D341Med (cell line): ENCODE measurements around the gene KLHL26.
"Not testable (repeated sequence)": the region's sequence is repeated elsewhere in the genome, so short reads cannot be mapped to it uniquely, and the experiment has no call there.

ENCODE experiments used
- DNase-seq: peaks from one replicate; pipeline ENCODE4 v3.0.0; 2012; ENCODE audit warnings: low spot score

The KLHL26 gene

DNA sequence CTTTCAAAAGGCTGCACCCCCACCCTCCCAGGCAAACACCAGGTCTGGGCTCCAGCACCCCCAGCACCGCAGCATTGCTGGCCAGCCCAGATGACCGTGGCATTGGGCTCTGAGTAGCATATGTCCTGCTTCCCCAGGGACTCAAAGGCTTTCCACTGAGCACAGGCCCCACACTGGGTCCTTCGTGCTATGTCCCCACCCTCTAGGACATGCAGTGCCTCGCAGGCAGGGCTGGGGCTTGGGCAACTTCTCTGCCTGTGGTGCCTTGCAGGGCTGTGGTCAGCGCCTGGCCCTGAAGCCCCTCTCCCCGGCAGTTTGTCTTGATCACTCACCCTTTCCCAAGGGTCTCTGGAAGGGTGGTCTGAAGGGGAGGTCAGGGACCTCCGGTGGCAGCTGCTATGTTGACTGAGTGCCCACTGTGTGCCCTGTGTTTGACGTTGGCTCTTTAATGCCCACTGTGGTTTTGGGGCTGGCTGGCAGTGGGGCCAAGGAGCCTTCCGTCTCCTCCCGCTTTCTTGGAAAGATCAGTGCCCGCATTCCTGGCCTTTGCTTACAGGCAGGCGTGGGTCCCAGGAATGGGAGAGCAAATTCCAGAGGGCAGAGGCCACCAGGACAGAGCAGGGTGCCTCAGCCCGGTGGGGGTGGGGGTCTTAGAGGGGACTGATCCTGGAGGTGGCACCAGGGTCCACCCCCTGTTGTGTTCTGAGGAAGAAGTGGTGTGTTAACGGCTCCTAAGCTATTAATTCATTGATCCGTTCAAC lies 26.3 kb downstream of the KLHL26 start:
- no peak for DNase-seq

- no peak for DNase-seq
Observed at GRCh38 chr19:18663940-18664530, 27.2 kb downstream of the KLHL26 start.

GRCh38 chr19:18665771-18666202 lies 29.0 kb downstream of the KLHL26 start:
- DNase-seq = no peak

DNA sequence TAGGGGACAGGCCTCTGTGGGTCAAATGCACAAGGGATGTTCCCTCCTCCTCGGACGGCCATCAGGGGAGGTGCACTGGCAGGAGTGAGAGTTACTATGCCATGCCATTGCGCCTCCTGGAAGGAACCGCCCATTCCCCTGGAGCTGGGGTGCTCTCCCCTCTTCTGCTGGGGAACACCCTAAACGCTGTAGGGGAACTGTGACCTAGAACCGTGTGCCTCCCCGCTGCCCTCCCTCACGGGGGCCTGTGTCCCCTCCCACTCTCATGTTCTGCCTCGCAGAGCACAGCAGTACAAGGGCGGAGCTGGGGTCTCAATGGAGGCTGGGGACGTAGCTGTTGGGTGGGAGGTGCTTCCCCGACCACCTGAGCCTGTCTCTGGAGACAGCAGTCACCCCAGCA lies 29.5 kb downstream of the KLHL26 start:
- DNase-seq = no peak

DNA sequence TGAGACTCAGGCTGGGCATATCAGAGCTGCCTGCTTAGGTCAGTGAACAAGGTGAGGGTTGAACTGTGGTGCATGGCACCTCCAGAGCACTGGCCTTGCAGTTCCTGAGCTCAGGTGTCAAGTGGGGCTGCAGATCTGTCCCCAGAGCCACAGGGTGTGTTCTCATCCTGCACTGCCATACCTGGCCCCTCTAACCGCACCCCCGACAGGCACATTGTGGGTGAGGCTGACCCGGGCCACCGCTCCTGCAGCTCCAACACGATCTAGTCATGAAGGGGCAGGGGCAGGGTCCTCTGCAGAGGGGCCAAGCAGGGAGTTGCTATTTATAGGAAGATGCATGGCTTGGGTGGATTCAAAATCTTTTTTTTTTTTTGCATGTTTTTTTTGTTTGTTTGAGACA lies 30.0 kb downstream of the KLHL26 start:
- DNase-seq = no peak

DNA sequence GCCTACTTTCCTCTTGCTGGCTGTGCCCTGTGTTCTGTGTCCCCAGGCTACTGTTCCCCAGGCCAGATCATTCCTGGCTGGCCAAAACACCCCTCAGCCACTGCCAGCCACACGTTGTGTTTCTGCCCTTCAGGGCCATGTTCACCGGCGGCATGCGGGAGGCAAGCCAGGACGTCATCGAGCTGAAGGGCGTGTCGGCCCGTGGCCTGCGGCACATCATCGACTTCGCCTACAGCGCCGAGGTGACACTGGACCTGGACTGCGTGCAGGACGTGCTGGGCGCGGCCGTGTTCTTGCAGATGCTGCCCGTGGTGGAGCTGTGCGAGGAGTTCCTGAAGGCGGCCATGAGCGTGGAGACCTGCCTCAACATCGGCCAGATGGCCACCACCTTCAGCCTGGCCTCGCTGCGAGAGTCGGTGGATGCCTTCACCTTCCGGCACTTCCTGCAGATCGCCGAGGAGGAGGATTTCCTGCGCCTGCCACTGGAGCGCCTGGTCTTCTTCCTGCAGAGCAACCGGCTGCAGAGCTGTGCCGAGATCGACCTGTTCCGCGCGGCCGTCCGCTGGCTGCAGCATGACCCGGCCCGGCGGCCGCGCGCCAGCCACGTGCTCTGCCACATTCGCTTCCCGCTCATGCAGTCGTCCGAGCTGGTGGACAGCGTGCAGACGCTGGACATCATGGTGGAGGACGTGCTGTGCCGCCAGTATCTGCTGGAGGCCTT lies 30.9 kb downstream of the KLHL26 start:
- no peak for DNase-seq

DNA sequence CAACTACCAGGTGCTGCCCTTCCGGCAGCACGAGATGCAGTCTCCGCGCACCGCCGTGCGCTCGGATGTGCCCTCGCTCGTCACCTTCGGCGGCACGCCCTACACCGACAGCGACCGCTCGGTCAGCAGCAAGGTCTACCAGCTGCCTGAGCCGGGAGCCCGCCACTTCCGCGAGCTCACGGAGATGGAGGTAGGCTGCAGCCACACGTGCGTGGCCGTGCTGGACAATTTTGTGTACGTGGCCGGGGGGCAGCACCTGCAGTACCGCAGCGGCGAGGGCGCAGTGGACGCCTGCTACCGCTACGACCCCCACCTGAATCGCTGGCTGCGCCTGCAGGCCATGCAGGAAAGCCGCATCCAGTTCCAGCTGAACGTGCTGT lies 31.4 kb downstream of the KLHL26 start:
- no peak for DNase-seq

DNA sequence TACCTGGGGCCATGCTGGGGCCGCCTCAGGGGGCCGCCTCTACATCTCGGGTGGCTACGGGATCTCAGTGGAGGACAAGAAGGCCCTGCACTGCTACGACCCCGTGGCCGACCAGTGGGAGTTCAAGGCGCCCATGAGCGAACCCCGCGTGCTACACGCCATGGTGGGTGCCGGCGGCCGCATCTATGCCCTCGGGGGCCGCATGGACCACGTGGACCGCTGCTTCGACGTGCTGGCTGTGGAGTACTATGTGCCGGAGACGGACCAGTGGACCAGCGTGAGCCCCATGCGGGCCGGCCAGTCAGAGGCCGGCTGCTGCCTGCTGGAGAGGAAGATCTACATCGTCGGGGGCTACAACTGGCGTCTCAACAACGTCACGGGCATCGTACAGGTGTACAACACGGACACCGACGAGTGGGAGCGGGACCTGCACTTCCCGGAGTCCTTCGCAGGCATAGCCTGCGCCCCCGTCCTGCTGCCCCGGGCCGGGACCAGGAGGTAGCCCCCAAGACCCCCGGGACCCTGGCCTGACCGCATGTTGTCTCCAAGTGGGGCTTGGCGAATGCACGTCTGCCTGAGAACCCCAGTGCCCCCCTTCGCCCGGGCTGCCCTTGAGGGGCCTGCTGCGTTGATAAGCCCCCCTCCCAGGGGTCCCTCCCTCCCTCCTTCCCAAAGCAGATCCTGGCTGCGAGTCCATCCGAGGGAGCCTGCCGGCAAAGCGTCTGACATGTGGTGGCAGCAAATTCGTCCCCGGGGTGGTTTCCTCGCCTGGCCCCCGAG lies 32.1 kb downstream of the KLHL26 start:
- no peak for DNase-seq

DNA sequence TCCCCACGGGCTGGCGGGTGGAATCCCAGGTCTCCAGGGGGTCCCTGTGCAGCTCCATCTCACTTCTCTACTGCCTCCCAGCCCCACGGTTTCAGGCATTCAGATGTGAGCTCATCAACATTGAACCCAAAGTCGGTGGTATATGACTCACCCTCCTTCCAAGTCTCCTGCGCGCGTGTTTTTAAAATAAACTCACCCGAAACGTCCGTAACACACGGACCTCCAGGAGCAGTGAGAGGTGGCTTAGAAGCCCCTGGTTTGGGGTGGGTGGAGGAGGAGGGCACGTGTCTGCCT lies 32.6 kb downstream of the KLHL26 start:
- no peak for DNase-seq

DNA sequence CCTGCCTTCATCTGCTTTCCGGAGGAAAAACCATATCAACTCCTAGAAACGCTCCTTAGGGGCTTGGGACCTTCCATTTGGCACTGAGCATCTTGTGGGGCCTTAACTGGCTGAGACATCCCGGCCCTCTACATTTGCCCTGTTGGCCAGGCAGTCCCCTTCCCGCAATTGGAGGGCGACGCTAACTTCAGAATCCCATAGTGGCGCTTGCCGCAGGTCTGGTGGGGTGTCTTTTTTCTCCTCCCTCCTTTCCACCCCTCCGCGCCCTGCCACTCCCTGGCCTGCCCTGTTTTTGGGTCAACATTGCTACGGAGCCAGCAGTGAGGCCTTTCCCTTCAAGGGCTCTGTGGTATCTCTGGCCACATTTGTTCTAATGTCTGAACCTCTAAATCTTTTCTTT lies 33.1 kb downstream of the KLHL26 start:
- DNase-seq = no peak

DNA sequence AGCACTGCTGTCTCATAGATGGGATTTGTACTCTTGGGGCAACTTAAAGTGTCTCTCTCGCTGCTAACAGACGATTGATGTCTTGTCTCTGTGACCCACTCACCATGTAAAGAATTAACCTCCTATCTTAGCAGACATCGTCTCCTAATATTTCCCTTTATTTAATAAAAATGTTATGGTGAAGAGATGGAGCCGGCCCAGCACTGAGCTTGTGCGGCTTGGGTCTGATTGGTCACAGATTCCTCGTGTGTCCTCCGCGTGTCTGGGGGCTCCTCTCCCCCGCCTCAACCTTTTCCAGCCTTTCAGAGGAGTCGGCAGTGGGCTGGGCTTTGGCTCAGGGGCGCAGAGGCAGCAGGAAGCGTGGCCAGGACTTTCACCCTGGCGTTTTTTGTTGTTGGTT lies 33.5 kb downstream of the KLHL26 start:
- DNase-seq = no peak

DNA sequence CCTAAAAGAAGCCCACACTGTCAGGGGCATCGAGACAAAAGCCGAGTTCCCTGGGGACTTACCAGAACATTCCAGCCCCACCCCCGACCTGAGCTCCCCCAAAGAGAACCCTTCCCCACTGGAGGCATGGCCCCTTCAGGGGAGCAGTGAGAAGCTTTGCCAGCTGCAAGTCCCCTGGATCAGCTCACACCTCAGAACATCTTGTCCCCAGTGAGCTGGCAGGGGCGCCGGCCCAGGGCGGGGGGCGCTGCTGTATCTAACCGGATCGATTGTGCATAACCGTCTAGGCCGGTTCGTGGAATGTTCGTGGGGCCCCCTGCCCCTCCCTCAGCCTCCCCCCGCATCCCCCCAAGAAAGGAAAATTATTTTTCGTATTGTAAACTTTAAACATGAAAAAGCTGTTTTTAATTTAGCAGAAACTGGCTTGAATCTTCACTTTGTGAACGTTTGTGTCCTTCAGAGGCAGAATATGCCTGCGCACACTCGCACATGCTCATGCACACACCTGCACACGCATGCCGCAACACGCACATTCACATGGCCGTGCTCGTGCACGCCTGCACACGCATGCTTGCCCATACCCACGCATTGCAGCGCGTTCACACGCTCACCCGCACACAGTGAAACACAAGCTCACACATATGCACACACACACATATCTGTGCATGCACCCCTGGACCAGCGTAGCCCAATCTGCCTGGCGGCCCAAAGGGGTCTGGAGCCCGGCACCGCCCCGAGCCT lies 34.6 kb downstream of the KLHL26 start:
- no peak for DNase-seq

DNA sequence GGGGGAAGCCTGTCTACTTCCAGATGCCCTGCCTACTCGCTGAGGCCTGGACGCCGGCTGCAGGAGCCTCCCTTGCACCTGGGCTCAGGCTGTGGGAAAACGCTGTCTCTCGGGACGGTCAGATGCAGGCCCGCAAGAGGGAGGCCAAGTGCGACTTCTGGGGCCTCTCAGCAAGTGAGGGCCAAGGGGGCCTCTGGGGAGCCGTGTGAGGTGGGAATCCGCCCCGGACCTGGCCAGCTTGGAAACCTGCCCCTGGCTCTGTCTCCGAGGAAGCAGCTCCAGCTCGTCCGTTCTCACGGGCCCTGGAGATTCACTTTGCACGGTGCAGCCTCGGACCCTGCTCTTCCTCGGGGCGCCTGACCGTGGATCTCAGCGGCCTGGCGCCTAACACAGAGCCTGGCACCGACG lies 35.2 kb downstream of the KLHL26 start:
- DNase-seq = no peak

DNA sequence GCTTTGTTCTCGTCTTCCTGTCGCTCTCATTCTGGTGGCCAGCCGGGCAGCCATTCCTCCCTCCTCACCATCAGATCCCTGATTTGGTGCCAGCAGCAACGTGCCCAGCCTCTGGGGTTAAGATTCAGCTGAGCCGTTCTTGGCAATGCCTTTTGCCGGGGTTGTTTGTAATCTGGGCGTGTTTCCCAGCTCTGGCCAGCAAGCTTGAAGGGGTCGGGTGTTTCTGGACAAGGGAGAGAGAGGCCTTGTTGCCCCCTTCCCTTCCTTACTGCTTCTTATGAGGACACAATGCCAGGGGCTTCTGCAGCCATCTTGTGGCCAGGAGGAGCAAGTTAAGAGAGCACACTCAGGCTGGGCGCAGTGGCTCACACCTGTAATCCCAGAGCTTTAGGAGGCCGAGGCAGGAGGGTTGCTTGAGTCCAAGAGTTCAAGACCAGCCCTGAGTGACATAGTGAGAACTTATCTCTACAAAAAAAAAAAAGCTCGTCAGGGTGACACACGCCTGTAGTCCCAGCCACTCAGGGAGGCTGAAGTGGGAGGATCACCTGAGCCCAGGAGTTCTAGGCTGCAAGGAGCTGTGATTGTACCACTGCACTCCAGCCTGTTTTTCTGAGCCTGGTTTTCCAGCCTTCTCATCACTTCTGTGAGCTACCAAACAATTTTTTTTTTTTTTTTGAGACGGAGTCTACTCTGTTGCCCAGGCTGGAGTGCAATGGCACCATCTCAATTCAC lies 35.9 kb downstream of the KLHL26 start:
- DNase-seq = no peak

GRCh38 chr19:18674616-18675015 lies 37.8 kb downstream of the KLHL26 start:
- DNase-seq = no peak

DNA sequence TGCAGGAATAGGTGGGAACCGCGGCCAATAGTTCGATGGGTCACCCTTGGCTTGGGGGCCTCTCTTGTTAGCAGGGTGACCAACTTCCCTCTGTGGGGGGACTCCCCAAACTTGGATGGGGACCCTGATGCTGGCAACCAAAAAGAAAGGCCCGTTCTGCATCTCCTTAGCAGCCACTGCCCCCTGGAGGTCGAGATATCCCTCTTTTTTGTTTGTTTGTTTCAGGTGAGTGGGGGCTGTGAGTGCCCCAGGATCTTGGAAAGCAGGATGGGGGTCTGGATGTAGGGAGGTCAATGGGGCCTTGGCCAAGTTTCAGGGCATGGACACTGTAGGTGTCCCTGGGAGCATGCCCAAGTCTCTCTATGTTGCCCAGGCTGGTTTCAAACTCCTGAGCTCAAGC lies 39.0 kb downstream of the KLHL26 start:
- peak; percentile 69 for DNase-seq

DNA sequence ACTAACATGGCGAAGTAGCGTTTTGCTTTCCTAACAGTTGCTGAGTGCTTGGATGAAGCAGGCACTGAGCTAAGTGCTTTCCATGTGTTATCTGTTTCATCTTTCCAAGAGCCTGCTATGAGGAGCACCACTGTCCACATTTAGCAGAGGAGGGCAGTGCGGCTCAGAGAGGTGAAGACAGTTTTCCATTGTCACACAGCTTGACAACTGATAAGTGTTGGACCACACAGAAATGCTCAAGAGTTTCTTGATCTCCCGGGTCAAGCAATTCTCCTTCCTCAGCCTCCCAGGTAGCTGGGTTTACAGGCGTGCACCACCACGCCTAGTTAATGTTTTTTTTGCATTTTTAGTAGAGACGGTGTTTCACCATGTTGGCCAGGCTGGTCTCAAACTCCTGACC lies 39.9 kb downstream of the KLHL26 start:
- no peak for DNase-seq

GRCh38 chr19:18677156-18677555 lies 40.3 kb downstream of the KLHL26 start:
- DNase-seq = no peak

DNA sequence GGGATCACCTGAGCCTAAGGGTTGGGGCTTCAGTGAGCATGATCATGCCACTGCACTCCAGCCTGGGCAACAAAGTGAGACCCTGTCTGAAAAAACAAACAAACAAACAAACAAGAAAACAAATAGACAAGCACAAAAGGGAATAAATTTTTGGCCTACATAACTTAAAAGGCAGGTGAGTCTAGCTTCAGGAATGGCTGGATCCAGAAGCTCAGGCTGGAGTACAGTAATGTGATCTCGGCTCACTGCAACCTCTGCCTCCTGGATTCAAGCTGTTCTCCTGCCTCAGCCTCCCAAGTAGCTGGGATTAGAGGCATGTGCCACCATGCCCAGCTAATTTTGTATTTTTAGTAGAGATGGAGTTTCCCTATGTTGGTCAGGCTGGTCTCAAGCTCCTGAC lies 43.3 kb downstream of the KLHL26 start:
- not testable (repeated sequence) for DNase-seq

DNA sequence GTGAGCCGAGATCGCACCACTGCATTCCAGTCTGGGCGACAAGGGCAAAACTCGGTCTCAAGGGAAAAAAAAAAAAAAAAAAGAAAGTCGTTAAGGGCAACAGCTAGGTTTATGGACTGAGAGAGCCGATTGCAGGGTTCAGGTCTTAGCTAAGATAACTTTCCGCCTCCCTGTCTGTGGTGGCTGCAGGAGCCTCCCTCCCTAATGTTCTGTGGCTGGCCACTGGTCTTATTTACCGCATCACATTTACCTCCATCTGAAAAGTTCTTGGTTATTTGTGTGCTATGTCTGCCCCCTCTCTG lies 45.9 kb downstream of the KLHL26 start:
- no peak for DNase-seq

GRCh38 chr19:18683109-18683957 lies 46.5 kb downstream of the KLHL26 start, which contains the start of gene CRTC1:
CRTC1 (plus strand) TSS chr19:18683680; CDS start chr19:18683703, 23 bp downstream.
- peak; percentile 100 for DNase-seq
